Esophagus muscularis mucosa (tissue), 4 donors: Measurements from ENCODE around the gene ADAMTS6. TPM values are rescaled to one million over a fixed set of nuclear protein-coding genes. Genes with fewer than 3 reads are reported as not detected.
A peak's percentile ranks its signal among the peaks of the same experiment; 100 is the strongest.

Experiments
- DNase-seq: peaks from one replicate; pipeline ENCODE4 v3.0.0-alpha.2; 2017; ENCODE audit errors: extremely low spot score
- H3K27ac ChIP-seq, 4 donors: fragments of 200-600 bp; sonication (generic); replicated peaks in 1 of 4; 1 replicate in 3 of 4; 2 replicates in 1 of 4; pipeline ENCODE4 v1.5.1; 2016 to 2019; ENCODE audit warnings: mild to moderate bottlenecking in 1 of 4
- H3K27me3 ChIP-seq, 4 donors: fragments of 200-600 bp; sonication (generic); one replicate each; pipeline versions ENCODE4 v1.5.1 to v1.6.0; 2016 to 2019
- H3K36me3 ChIP-seq, 4 donors: fragments of 200-600 bp; sonication (generic); one replicate each; pipeline ENCODE4 v1.5.1; 2016 to 2019
- H3K4me1 ChIP-seq, 4 donors: fragments of 200-600 bp; sonication (generic); one replicate each; pipeline ENCODE4 v1.5.1; 2016 to 2019
- H3K4me3 ChIP-seq, 4 donors: fragments of 200-600 bp; sonication (generic); 1 replicate in 2 of 4; 2 replicates in 2 of 4; pipeline ENCODE4 v1.5.1; 2016 to 2019; ENCODE audit warnings: mild to moderate bottlenecking in 4 of 4, moderate library complexity in 1 of 4
- H3K9me3 ChIP-seq, 4 donors: fragments of 200-600 bp; sonication (generic); 1 replicate in 3 of 4; 2 replicates in 1 of 4; pipeline ENCODE4 v1.5.1; 2016 to 2019
- CTCF ChIP-seq, 3 experiments: fragments of 200-600 bp in 2 of 3; fragments of 450-650 bp in 1 of 3; sonication (generic) in 2 of 3; IDR thresholded peaks; one replicate each; pipeline ENCODE4 v1.5.1; 2017 to 2019; ENCODE audit warnings: antibody characterized with exemption in 3 of 3, mild to moderate bottlenecking in 2 of 3, moderate library complexity in 1 of 3
- EP300 ChIP-seq: sonication (generic); formaldehyde crosslinking; IDR thresholded peaks from one replicate; pipeline ENCODE4 v1.6.1; 2017; ENCODE audit warnings: antibody characterized with exemption
- POLR2A ChIP-seq: fragments of 450-650 bp; IDR thresholded peaks from one replicate; pipeline ENCODE4 v1.6.1; 2017; ENCODE audit warnings: antibody characterized with exemption, moderate library complexity, mild to moderate bottlenecking, low read depth
- POLR2AphosphoS5 ChIP-seq, 2 donors: sonication (generic); formaldehyde crosslinking; IDR thresholded peaks; one replicate each; pipeline ENCODE4 v1.6.1; 2017; ENCODE audit warnings: antibody characterized with exemption in 2 of 2
- WGBS: methylation state at CpG from one replicate; pipeline ENCODE4 v1.1.5; 2018; 5-methylcytosine and 5-hydroxymethylcytosine counted together
- intact Hi-C: fragments of 100-400 bp; cut with DNase I; formaldehyde crosslinking; loops from one replicate; pipeline ENCODE4 v1.15.1; 2023
- total RNA-seq, 4 donors: library from RNA; depleted of rRNA; stranded (reverse); fragments of >200 nt; gene quantifications; one replicate each; pipeline versions ENCODE4 v1.1.0 to v1.2.1, GENCODE V29; 2016

The ADAMTS6 gene
- total RNA-seq, 4 donors from 2014 or later = 1.4 to 4.2 (median 2.7) TPM

- intact Hi-C loops = no loop called here
- peak overlapping the region; percentile 74 to 83 (median 78) for H3K27ac ChIP-seq
- no peaks in the 10 kb centered on the region for H3K36me3 ChIP-seq
- H3K9me3 ChIP-seq = no peaks in the 10 kb centered on the region
- 60% methylated on average over 9 of the region's 16 CpGs for WGBS
- no peaks in the 10 kb centered on the region for H3K27me3 ChIP-seq
- H3K4me3 ChIP-seq = peak overlapping the region in 3 of 4 donors; percentile 8 to 29 (median 27)
- H3K4me1 ChIP-seq = peaks cover 11 to 50% (median 43%) of the 10 kb centered on the region in 4 donors
- DNase-seq = no peak
- TF ChIP-seq POLR2AphosphoS5 (IDR thresholded peaks at IDR 0.05) (peak in 1 of 2 donors; percentile 22), CTCF (IDR thresholded peaks at IDR 0.05) (no peak)
Observed at GRCh38 chr5:65125591-65126541, 355.9 kb downstream of the ADAMTS6 start.

GRCh38 chr5:65121880-65122436 is 359.8 kb downstream of the ADAMTS6 start:
- Histone ChIP-seq H3K4me1 (peaks cover 11 to 20% (median 18%) of the 10 kb centered on the region in 4 donors), H3K9me3 (no peaks in the 10 kb centered on the region), H3K4me3 (no peak overlapping the region), H3K27me3 (no peaks in the 10 kb centered on the region), H3K27ac (no peak overlapping the region), H3K36me3 (no peaks in the 10 kb centered on the region)
- peak; percentile 64 for DNase-seq
- TF ChIP-seq POLR2A (no peak), EP300 (no peak), POLR2AphosphoS5 (IDR thresholded peaks at IDR 0.05) (no peak), CTCF (IDR thresholded peaks at IDR 0.05) (no peak)
- 91% methylated on average over 10 of the region's 10 CpGs for WGBS
- intact Hi-C loops = no loop called here

GRCh38 chr5:65120371-65120967 is 361.3 kb downstream of the ADAMTS6 start:
- 59% methylated on average over 2 of the region's 2 CpGs for WGBS
- intact Hi-C loops = no loop called here
- no peaks in the 10 kb centered on the region for H3K36me3 ChIP-seq
- no peaks in the 10 kb centered on the region for H3K9me3 ChIP-seq
- H3K4me1 ChIP-seq = peaks cover 0 to 5% (median 4%) of the 10 kb centered on the region in 4 donors
- no peak overlapping the region for H3K27ac ChIP-seq
- no peak overlapping the region for H3K4me3 ChIP-seq
- H3K27me3 ChIP-seq = no peaks in the 10 kb centered on the region
- peak; percentile 68 for DNase-seq
- TF ChIP-seq CTCF (IDR thresholded peaks at IDR 0.05) (no peak), EP300 (no peak), POLR2AphosphoS5 (IDR thresholded peaks at IDR 0.05) (no peak), POLR2A (no peak)

DNA sequence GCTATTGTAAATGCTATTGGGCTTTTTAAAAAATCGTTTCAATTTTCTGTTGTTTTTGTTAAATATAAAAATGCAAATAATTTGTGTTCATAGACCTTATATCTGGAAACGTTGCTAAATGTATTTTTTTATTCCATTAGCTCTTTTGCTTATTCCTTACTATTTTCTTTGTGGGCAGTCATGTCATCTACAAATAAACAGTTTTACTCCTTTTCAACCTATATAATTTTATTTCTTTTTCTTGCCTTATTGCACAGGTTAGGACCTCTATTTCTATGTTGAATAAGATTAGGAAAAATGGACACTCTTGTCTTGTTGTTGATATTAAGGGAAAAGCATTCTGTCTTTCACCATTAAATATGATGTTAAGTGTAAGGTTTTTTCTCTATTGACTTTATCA is 364.2 kb downstream of the ADAMTS6 start:
- Histone ChIP-seq H3K9me3 (no peaks in the 10 kb centered on the region), H3K4me3 (no peak overlapping the region), H3K27ac (no peak overlapping the region), H3K27me3 (no peaks in the 10 kb centered on the region), H3K4me1 (no peaks in the 10 kb centered on the region), H3K36me3 (no peaks in the 10 kb centered on the region)
- TF ChIP-seq POLR2AphosphoS5 (IDR thresholded peaks at IDR 0.05) (no peak), EP300 (no peak), CTCF (IDR thresholded peaks at IDR 0.05) (no peak), POLR2A (no peak)
- DNase-seq = no peak
- intact Hi-C loops = no loop called here
- 87% methylated on average over 2 of the region's 2 CpGs for WGBS
